ENCODE measurements around the gene TM7SF2.

Gene TM7SF2

DNA sequence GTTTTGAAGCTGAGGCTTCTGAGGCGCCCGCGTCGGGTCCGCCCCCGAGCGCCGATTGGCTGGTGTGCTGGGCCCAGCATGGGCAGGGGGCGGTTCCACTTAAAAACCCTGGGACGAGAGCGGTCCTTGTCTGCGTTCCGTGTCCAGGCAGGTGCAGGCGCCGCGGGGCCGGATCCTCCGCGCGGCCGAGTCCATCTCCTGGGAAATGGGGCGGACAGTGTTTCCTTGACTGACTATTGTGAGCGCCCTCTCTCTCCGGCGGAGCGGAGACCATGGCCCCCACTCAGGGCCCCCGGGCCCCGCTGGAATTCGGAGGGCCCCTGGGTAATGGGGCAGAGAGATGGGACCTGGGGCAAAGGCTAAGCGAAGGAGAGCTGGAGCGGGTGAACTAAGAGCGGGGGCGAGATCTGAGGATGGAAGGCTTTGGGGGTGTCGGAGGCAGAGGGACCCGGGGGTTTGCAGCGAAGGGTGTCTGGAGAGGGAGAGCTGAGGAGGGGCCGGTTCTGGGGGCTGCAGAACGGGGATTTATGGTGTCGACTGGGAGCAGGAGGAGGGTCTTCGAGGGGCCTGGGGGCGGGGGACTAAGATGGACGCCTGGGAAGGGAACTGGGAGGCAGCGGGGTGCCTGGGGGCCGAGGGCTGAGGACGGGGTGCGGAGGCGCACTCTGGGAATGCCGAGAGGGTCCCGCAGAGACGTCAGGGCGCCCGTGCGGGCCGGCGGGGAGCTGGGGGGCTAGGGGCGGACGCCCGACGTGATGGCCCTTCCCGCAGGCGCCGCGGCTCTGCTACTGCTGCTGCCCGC is at the start of gene TM7SF2:
TM7SF2 (plus strand) TSS at position 129 of the 802 bp plus-strand sequence; CDS start at position 273, 144 bp downstream.
- peak; percentile 94 for DNase-seq

DNA sequence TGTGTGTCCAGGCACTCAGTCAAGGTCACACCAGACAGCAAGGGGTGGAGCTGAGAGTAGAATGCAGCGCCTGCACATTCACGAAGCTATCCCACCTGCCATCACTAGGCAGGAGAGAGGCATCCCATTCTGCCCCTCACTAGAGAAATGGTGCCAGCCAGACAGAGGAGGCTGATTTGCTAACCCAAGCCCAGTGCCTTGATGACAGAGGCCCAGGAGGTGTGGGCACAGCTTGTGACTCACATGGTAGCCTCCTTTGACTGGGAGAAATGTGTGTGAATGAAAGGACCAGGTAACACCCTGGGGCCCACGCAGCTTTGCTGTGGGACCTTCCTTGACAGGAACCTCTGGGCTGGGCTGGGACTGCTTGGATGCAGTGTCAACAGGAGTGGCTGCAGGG is 48.1 kb upstream of the TM7SF2 start:
- no peak for DNase-seq

DNA sequence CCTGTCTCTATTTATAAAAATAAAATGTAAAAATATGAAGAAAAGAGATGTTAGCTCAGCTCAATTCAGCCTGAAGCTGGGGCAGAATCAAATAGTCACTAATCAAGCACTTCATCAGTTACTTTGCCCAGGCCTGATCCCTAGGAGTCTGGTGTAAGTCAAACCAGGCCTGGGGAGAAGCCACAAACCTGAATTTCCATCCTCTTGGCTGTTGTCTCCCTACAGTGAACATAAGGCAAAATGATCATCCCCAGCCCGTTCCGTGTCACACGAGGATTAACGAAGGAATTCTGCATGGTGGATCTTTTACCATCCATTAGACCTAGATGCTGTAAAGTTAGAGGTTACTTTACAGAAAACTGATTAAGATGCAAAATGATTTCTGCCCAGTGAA is 46.8 kb upstream of the TM7SF2 start:
- no peak for DNase-seq

DNA sequence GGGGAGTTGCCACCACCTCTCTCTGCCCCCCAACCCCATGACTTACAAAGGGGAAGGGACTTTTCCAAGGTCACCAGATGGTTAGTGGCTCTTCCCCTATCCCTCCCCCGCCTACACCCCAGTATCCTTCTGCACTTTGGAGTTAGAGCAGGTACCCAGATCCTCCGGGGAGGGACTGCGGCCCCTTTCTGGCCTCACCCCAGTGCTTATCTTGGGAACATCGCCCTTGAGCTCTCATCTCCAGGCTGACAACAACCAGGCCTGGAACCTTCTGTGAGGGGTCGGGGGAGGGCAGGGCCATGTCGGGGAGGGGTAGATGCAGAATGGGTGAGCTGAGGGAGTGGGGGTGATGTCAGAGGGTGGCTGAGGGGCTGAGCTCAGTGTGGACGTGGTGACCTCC is 45.8 kb upstream of the TM7SF2 start:
- DNase-seq, result no peak

DNA sequence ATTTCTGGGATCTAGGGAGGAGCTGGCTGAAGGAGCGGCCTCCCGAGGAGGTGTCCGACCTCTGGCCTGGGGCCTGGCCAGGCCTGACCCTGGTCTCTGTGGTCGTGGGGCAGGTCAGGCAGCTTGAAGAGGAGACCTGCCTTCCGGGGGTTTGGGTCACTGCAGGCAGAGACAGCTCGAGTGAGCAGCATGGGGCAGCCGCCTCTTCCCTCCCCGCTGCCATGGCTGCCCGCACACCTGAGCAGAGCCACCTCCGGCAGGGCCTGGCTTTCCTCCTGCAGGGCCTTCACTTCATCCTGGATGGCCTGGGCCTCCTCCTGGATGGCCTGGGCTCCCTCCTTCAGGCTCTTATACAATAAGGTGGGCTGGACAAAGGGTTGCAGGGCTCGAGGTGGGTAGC is 45.4 kb upstream of the TM7SF2 start:
- no peak for DNase-seq

DNA sequence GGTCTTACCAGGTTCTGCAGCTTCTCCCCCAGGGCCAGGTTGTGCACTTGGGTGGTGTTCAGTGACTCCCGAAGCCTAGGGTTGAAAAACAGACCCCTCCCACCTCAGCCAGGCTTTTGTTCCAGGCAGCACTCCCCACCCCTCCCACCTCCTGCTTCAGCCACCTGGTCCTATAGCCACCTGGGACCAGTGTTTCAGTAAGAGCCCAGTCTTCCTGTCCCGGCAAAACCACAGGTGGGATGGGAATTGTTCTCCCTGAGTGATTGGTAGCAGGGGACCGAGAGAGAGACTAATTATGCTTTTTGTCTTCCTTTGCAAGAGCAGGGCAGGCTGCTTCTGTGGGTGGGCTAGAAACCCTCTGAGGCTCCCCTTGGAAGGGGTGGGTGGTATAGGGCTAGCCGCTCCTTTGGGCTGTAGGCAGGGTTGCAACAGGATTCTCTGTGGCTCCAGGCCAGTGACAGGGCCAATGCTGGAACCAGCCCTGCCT is 44.8 kb upstream of the TM7SF2 start:
- DNase-seq, result no peak

DNA sequence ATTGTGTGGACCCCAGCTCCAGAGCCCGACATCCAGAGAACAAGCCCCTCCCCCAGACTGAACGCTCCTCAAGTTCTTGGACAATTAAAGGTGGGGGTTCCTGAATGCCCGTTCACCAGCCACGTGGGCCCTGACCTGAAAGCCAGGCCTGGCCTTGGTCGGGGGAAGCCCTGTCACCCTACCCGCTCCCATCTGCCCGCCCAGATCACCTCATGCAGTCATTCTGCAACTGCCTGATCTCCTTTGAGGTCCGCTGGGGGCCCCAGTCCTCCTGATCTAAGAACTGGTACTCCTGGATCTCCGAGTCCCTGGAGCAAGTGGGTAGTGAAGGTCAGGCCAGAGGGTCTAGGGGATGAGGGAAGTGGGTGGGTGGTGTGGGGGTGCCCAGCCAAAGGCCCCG is 44.2 kb upstream of the TM7SF2 start:
- no peak for DNase-seq

DNA sequence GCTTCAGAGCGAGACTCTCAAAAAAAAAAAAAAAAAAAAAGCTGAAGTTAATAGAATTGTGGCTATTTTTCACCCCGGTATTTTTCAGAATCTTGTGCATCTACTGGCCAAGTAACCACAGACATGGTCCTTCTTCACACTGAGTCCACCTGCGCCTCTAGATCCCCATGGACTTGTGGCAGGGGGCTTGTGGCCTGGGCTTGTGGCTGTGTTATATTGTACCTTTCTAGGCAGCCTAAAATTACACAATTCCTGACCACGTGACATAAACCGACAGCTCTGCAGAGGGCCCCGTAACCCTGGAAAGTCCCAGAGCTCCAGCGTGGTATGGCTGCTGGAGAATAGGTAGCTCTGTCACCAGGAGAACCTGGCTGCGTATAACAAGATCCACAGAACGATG is 42.5 kb upstream of the TM7SF2 start:
- DNase-seq, result no peak

DNA sequence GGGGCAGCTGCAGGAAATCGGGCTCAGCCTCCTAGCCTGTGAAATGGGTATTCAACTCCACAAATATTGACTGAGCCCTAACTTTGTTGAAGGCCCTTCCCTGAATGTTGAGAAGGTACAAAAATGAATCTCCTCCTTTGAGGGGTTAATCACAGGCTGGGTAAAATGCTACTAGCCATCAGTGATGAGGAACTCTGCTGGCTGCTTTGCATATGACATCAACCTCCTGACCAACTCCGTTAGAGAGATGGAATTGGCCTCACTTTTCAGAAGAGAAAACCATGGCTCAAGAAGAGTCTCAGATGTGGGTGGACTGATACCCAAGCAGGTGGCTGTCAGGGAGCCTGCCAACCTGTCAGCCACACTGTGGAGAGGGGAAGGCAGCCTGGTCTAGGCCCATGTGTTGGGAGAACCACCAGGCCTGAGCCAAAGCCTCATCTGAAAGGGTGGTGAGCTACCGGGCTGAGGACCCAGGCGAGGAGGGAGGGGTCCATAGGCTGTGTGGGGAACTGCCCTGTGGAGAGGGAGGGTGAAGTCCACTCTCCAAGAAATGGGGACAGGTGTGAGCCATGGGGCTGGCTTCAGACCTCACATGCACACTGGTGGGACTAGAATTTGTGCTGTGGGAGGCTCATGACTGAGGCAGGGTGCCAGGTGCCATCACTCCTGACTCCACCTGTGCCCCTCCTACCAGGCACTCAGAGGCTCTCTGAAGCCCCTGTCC is 39.6 kb upstream of the TM7SF2 start:
- DNase-seq, result no peak

DNA sequence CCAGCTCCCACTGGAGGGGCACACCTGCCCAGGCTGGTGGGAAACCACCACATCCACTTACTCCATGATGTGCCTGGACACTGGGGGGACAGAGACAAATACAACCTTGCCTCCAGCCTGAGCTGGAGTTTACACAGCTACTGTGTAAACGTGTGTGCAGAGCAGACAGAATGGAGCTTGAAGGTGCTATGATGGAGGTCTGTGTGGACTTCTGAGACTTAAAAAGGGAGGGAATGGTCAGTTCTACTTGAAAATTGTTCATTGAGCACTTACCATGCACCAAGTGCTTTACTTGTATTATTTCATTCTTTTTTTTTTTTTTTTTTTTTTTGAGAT is 39.1 kb upstream of the TM7SF2 start:
- DNase-seq, result no peak

DNA sequence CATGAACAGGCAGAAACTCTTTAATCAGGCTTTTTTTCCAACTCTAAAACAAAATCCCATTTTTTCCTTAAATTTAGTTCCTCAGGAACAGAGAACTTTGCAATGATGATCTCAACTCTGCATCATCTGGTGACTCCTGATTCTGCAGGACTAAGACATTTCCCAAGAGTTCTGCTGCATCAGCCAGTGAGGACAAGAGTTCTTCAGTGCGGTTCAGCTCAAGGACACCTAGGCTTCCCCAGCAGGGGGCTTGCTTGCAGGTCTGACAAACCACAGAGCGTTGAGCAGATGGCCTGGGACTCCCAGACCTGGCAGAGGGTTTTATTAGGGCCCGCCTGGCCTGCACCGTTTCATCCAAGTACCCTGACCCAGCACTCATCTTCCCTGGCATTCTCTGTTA is 34.2 kb upstream of the TM7SF2 start:
- no peak for DNase-seq

DNA sequence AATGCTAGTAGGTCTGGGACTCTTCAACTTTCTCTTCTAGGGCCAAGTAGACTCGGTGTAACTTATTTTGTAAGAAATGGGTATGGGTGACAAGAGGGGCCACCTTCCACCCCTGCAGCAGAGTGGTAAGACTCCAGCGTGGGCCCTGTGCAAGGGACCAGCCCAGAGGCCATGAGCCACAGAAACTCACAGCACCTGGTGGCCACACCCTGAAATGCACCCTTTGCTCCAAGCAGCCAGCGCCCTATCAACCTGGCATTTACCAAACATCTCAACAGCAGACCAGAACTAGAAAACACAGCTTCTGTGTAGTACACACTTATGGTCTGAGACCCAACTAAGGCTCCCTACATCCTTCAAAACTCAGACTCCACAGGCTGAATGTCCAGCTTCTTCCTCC is 33.5 kb upstream of the TM7SF2 start:
- DNase-seq, result peak; percentile 3

DNA sequence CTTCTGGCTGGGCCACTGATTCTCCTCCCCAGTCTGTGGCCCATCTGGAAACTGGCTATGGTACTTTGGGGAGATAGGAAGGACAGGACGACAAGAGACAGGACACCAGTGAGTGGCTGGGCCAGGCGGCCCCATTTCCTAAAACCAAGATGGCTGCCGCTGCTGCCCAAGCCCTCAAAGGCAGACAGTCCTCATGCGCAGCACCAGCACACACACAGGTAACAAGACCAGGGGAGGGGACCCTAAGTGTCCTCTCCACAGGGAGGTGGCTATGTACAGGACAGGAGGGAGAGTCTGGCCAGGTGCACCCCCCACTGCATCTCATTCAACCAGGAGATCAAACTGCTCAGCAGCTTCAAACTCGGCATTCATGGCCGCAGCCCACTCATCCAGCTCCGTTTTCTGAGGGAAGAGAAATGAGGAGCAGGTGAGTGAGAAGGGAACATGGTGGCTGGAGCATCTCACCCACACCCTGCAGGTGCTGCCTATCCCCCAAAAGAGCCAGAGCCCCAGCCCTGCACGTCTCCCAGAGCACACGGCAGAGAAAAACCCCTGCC is 32.8 kb upstream of the TM7SF2 start:
- DNase-seq, result no peak

DNA sequence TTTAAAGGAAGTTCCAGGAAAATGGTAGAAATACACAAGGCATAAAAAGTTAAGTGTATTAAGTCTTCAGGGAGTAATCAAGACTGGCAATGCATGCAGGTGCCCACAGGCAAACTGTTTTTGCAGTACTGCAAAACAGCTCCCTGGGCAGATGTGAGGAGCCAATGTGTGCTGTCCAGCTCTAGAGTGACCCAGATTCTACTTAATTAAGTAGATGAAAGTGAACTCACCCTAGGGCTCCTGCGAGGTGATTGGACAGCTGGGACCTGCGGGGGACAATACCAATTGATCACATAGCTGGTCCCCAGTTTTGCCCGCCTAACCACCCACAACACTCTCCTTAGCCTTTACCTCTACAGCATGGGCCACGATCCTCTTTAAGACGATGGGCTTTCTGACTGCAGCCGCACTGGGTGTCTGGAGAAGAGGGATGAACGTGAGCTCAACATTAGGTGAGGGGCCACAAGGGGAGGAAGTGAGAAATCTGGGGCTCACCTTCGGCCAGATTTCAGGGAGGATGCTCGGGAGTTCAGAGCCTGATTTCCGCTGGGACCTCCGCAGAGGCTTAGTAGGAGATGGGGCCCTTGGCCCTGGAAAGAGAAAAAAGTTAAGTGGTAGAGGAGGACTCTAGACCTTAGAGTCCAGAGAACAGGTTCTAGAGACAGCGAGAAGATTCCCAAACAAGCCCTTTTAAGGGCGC is 28.4 kb upstream of the TM7SF2 start:
- DNase-seq, result no peak

DNA sequence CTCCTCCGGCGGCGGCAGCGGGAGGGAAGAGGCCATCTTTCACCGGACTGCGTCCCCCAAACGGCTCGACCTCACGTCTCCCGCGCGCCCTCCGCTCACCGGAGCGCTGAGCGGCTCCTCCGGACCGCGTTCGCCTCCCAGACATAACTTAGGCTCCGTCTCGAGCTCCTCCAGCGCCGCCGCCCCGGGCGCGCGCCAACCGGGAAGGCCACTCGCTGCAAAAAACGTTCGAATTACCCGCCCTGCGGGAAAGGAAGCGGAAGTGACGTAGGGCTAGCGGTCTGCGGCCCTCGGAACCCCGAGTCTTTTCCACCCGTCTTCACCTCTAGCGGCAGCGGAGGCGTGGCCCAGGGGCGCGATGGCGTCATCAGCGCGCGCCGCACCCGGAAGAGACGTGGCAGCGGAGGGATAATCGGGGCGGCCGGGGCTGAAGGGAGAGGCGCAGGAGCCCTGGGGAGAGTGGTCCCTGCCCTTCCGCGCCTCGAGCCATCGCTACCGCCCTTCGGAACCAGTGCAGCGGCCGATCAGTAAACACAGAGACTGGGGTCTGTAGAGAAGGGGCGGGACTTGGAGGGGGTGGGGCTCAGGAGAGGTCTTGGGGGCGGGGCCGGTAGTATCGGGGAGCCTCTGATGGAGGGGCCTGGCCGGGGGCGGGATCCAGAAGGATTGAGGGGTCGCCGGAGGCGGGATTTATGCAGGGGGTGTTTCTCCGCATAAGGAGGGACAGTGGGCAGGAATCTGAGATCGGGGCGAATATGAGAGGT is 27.7 kb upstream of the TM7SF2 start, which contains the start of the genes CDCA5 and ZFPL1:
CDCA5 (minus strand) TSS at position 207 of the 764 bp plus-strand sequence; CDS start at position 145, 62 bp downstream.
ZFPL1 (plus strand) TSS at position 389 of the 764 bp plus-strand sequence. CDS start 477 bp downstream, outside the sequence.
- DNase-seq, result peak; percentile 95

DNA sequence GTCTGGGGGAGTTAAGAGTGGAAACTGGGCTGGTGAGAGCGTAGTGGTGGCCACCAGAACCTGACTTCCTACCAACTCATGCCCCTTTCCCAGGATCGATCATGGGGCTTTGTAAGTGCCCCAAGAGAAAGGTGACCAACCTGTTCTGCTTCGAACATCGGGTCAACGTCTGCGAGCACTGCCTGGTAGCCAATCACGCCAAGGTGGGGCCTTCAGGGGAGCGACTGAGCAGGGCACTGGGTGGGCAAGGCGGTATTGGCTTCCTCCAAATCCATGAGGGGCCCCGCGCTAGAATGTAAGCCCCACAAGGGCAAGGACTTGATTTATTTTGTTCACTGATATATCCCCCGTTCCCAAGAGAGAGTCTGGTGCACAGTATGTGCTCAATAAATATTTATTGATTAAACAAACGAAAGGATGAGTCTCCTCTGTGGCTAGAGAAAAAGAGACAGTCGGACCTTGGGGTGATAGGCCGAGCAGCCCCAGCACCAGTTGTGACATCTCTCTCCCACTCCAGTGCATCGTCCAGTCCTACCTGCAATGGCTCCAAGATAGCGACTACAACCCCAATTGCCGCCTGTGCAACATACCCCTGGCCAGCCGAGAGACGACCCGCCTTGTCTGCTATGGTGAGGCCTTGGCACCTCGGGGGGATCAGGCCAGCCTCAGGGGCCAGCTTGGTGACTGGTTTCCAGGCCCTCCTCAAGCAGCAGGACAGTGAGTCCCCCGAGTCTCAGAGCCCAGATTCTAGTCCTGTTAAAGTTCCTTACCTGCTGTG is 26.9 kb upstream of the TM7SF2 start:
- DNase-seq, result no peak

DNA sequence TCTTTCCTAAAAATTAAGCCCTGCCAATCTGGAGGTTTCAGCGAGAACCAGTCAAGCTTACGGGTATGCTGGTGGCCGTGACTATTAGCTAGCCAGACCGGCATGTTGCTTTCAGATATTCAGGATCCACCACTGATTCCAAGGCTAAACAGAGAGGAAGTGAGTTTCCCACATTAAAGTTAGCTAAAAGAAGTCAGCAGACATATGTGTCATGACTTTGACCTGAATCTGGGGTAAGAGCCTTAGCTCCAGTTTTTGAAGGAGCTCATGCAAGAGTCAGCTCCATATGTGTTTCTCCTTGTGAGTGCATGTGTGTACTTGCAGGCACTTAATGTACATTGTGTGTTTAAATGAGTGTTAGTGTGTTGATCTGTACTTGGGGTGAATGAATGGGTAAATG is 26.2 kb upstream of the TM7SF2 start:
- DNase-seq, result no peak

DNA sequence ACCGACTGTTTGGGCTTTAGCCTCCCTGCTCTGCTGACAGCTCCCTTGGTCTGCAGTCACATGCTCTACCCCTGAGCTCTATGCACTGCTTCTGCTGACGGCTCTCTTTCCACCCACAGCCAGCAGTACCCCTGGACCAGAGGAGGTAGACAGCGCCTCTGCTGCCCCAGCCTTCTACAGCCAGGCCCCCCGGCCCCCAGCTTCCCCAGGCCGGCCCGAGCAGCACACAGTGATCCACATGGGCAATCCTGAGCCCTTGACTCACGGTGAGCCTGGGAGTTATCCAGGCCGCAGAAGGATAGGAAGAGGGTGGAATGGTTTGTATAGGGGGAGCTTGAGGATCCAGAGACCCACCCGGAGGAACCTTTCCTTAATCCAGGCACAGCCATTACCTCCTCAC is 24.9 kb upstream of the TM7SF2 start:
- DNase-seq, result no peak

DNA sequence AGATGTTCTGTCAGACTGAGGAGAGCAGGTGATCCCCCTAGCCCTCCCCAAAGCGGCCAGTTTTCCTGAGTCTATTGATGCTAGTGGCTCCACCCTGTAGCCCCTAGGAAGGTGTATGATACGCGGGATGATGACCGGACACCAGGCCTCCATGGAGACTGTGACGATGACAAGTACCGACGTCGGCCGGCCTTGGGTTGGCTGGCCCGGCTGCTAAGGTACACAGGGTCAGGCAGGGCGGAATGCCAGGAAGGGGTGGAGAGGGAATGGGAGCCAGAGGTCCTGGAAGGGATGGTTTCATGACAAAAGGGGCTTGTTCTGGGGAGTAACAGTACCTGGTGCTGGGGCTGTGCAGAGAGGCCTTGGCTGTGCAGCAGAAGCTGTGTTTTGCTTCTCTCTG is 24.5 kb upstream of the TM7SF2 start:
- DNase-seq, result no peak

DNA sequence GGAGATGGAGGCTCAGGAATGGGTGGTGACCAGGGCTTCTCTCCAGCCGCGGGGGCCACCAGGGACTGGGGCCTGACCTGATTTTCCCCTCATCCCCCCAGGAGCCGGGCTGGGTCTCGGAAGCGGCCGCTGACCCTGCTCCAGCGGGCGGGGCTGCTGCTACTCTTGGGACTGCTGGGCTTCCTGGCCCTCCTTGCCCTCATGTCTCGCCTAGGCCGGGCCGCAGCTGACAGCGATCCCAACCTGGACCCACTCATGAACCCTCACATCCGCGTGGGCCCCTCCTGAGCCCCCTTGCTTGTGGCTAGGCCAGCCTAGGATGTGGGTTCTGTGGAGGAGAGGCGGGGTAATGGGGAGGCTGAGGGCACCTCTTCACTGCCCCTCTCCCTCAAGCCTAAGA is 23.8 kb upstream of the TM7SF2 start:
- no peak for DNase-seq

DNA sequence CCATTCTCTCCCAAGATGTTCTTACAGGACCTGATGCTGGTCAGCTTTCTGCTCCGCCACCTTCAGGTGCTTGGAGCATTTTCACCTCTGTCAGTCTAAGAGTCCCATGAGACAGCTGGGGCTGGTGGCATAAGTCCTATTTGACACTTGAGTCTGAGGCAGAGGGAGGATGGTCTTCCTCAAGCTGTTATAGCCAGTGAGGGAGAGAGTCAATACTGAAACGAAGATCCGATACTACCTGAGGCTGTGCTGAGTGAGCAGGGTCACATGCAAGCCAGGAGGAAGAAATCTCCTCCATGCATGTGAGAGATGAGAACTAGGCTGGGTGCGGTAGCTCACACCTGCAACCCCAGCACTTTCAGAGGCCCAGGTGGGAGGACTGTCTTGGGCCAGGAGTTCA is 22.1 kb upstream of the TM7SF2 start:
- DNase-seq, result no peak

DNA sequence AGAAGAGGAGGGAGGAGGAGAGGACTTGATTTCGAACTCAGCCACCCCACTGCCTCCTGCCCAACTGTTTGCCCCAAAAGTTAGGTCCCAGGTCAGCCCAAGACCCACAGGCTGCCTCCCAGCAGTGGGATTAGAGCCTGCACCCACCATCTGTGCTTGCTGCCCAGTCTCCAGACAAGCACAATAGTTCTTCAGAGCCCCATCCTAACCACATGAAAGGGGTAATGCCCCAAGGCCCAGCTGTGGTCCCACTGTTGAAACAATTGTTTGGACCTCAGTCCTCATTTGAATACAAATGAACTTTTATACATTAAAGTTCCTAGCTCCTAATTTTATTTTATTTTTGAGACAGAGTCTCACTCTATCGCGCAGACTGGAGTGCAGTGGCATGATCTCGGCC is 21.0 kb upstream of the TM7SF2 start:
- DNase-seq, result no peak

All from NCI-H1105 treated with DMSO at 0.1 percent for 48 hours (cell line).